ENCODE results near the gene PBXIP1. TPM values are rescaled to one million over a fixed set of nuclear protein-coding genes. Genes with fewer than 3 reads are reported as not detected.

The PBXIP1 gene
- total RNA-seq, 1 donor from 2014 or later = 17.1 TPM

- Mint-ChIP-seq H3K4me3 (peak overlapping the region; percentile 92), H3K27ac (ENCODE audit: unreplicated experiment) (no peak overlapping the region), H3K9me3 (no peaks in the 10 kb centered on the region), H3K36me3 (ENCODE audit: low read depth) (no peaks in the 10 kb centered on the region), H3K27me3 (ENCODE audit: low read depth) (no peaks in the 10 kb centered on the region), H3K4me1 (peaks cover 31% of the 10 kb centered on the region)
- peak; percentile 14 for TF ChIP-seq CTCF (conservative IDR thresholded peaks at IDR 0.05)
- DNase-seq (ENCODE audit: low read depth, low spot score) = peak; percentile 80
These were observed 45.0 kb upstream of the PBXIP1 start for GRCh38 chr1:155000726-155001424.

- DNase-seq (ENCODE audit: low read depth, low spot score) = no peak
- Mint-ChIP-seq H3K4me1 (peaks cover 31% of the 10 kb centered on the region), H3K27me3 (ENCODE audit: low read depth) (no peaks in the 10 kb centered on the region), H3K4me3 (peak overlapping the region; percentile 92), H3K36me3 (ENCODE audit: low read depth) (no peaks in the 10 kb centered on the region), H3K27ac (ENCODE audit: unreplicated experiment) (no peak overlapping the region), H3K9me3 (no peaks in the 10 kb centered on the region)
- no peak for TF ChIP-seq CTCF (conservative IDR thresholded peaks at IDR 0.05)
These were observed 44.5 kb upstream of the PBXIP1 start for GRCh38 chr1:155000411-155000725.

- no peaks in the 10 kb centered on the region for H3K9me3 Mint-ChIP-seq
These were observed 43.9 kb upstream of the PBXIP1 start for GRCh38 chr1:154999571-155000410.

GRCh38 chr1:154998818-154999570 lies 43.1 kb upstream of the PBXIP1 start:
- no peaks in the 10 kb centered on the region for H3K9me3 Mint-ChIP-seq
- TF ChIP-seq CTCF (conservative IDR thresholded peaks at IDR 0.05) = peak; percentile 81
- no peaks in the 10 kb centered on the region for H3K27me3 Mint-ChIP-seq (ENCODE audit: low read depth)
- no peaks in the 10 kb centered on the region for H3K36me3 Mint-ChIP-seq (ENCODE audit: low read depth)
- H3K4me1 Mint-ChIP-seq = peaks cover 25% of the 10 kb centered on the region
- DNase-seq (ENCODE audit: low read depth, low spot score) = peak; percentile 74
- H3K4me3 Mint-ChIP-seq = peak overlapping the region; percentile 81
- no peak overlapping the region for H3K27ac Mint-ChIP-seq (ENCODE audit: unreplicated experiment)

More at GRCh38 chr1:154999571-155000410, 43.9 kb upstream of the PBXIP1 start:
- peak overlapping the region; percentile 92 for H3K4me3 Mint-ChIP-seq
- no peak for TF ChIP-seq CTCF (conservative IDR thresholded peaks at IDR 0.05)
- no peaks in the 10 kb centered on the region for H3K27me3 Mint-ChIP-seq (ENCODE audit: low read depth)
- no peaks in the 10 kb centered on the region for H3K36me3 Mint-ChIP-seq (ENCODE audit: low read depth)
- DNase-seq (ENCODE audit: low read depth, low spot score) = no peak
- peaks cover 31% of the 10 kb centered on the region for H3K4me1 Mint-ChIP-seq
- no peak overlapping the region for H3K27ac Mint-ChIP-seq (ENCODE audit: unreplicated experiment)

GRCh38 chr1:154998201-154998780 lies 42.4 kb upstream of the PBXIP1 start:
- peak overlapping the region; percentile 81 for H3K4me3 Mint-ChIP-seq
- no peaks in the 10 kb centered on the region for H3K36me3 Mint-ChIP-seq (ENCODE audit: low read depth)
- no peaks in the 10 kb centered on the region for H3K9me3 Mint-ChIP-seq
- H3K4me1 Mint-ChIP-seq = peaks cover 20% of the 10 kb centered on the region
- no peak overlapping the region for H3K27ac Mint-ChIP-seq (ENCODE audit: unreplicated experiment)
- TF ChIP-seq CTCF (conservative IDR thresholded peaks at IDR 0.05) = no peak
- DNase-seq (ENCODE audit: low read depth, low spot score) = no peak
- no peaks in the 10 kb centered on the region for H3K27me3 Mint-ChIP-seq (ENCODE audit: low read depth)

Data from neural crest cell (in vitro differentiated cells).